ENCODE measurements around the gene E2F3. TPM values are rescaled to one million over a fixed set of nuclear protein-coding genes. Genes with fewer than 3 reads are reported as not detected.
A peak's percentile ranks its signal among the peaks of the same experiment; 100 is the strongest.

The E2F3 gene
- total RNA-seq, 1 experiment from 2014 or later: 30.2 TPM

- Mint-ChIP-seq H3K9me3 (no peaks in the 10 kb centered on the region), H3K36me3 (peaks cover 90% of the 10 kb centered on the region), H3K27me3 (ENCODE audit: low read depth) (no peaks in the 10 kb centered on the region), H3K4me3 (no peak overlapping the region), H3K27ac (no peak overlapping the region; the same call in 1 of the 2 replicates), H3K4me1 (peaks cover 12% of the 10 kb centered on the region)
- ATAC-seq (peak; percentile 69), DNase-seq (ENCODE audit: low spot score) (no peak)
- ChIA-PET POLR2A (no interaction called here), CTCF (interaction anchor here (1.3 kb wide), 1 partner anchor 79 kb away, joined by 3 read pairs; no protein-coding TSS in a partner anchor)
- TF ChIP-seq ZNF423 (CRISPR knock-in tag; IDR thresholded peaks at IDR 0.05) (no peak), ZNF317 (CRISPR knock-in tag; IDR thresholded peaks at IDR 0.05; ENCODE audit: borderline replicate concordance, low read depth) (no peak), ZNF138 (CRISPR knock-in tag; conservative IDR thresholded peaks at IDR 0.05) (no peak), PRRX2 (CRISPR knock-in tag; IDR thresholded peaks at IDR 0.05) (no peak), NR3C1 (CRISPR knock-in tag; conservative IDR thresholded peaks at IDR 0.05; ENCODE audit: low read depth) (no peak), ZNF232 (CRISPR knock-in tag; IDR thresholded peaks at IDR 0.05) (no peak), ZBTB21 (CRISPR knock-in tag; IDR thresholded peaks at IDR 0.05; ENCODE audit: borderline replicate concordance) (no peak), HMGA2 (CRISPR knock-in tag; IDR thresholded peaks at IDR 0.05) (no peak), SOX15 (CRISPR knock-in tag; IDR thresholded peaks at IDR 0.05) (no peak)
- TF ChIP-seq, protein P1, sequence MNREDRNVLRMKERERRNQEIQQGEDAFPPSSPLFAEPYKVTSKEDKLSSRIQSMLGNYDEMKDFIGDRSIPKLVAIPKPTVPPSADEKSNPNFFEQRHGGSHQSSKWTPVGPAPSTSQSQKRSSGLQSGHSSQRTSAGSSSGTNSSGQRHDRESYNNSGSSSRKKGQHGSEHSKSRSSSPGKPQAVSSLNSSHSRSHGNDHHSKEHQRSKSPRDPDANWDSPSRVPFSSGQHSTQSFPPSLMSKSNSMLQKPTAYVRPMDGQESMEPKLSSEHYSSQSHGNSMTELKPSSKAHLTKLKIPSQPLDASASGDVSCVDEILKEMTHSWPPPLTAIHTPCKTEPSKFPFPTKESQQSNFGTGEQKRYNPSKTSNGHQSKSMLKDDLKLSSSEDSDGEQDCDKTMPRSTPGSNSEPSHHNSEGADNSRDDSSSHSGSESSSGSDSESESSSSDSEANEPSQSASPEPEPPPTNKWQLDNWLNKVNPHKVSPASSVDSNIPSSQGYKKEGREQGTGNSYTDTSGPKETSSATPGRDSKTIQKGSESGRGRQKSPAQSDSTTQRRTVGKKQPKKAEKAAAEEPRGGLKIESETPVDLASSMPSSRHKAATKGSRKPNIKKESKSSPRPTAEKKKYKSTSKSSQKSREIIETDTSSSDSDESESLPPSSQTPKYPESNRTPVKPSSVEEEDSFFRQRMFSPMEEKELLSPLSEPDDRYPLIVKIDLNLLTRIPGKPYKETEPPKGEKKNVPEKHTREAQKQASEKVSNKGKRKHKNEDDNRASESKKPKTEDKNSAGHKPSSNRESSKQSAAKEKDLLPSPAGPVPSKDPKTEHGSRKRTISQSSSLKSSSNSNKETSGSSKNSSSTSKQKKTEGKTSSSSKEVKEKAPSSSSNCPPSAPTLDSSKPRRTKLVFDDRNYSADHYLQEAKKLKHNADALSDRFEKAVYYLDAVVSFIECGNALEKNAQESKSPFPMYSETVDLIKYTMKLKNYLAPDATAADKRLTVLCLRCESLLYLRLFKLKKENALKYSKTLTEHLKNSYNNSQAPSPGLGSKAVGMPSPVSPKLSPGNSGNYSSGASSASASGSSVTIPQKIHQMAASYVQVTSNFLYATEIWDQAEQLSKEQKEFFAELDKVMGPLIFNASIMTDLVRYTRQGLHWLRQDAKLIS (CRISPR knock-in tag; IDR thresholded peaks at IDR 0.05; ENCODE audit: borderline replicate concordance): no peak
Observed at GRCh38 chr6:20483887-20484497, 82.3 kb downstream of the E2F3 start.

- CTCF ChIA-PET: no interaction called here
- no peak for DNase-seq (ENCODE audit: low spot score)
- Mint-ChIP-seq H3K27ac (no peak overlapping the region), H3K4me3 (no peak overlapping the region), H3K36me3 (peaks cover 95% of the 10 kb centered on the region), H3K9me3 (no peaks in the 10 kb centered on the region), H3K27me3 (ENCODE audit: low read depth) (no peaks in the 10 kb centered on the region), H3K4me1 (peaks cover 17% of the 10 kb centered on the region)
- POLR2A ChIA-PET: no interaction called here
- no peak for ATAC-seq
- no peak for TF ChIP-seq ETV6 (CRISPR knock-in tag; IDR thresholded peaks at IDR 0.05)
- no peak for TF ChIP-seq FOXP1 (CRISPR knock-in tag; IDR thresholded peaks at IDR 0.05; ENCODE audit: borderline replicate concordance)
- TF ChIP-seq, protein P2, sequence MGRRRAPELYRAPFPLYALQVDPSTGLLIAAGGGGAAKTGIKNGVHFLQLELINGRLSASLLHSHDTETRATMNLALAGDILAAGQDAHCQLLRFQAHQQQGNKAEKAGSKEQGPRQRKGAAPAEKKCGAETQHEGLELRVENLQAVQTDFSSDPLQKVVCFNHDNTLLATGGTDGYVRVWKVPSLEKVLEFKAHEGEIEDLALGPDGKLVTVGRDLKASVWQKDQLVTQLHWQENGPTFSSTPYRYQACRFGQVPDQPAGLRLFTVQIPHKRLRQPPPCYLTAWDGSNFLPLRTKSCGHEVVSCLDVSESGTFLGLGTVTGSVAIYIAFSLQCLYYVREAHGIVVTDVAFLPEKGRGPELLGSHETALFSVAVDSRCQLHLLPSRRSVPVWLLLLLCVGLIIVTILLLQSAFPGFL (CRISPR knock-in tag; IDR thresholded peaks at IDR 0.05; ENCODE audit: borderline replicate concordance): no peak
- no peak for TF ChIP-seq IRF2 (CRISPR knock-in tag; IDR thresholded peaks at IDR 0.05; ENCODE audit: borderline replicate concordance, low read depth)
- TF ChIP-seq, protein P3, sequence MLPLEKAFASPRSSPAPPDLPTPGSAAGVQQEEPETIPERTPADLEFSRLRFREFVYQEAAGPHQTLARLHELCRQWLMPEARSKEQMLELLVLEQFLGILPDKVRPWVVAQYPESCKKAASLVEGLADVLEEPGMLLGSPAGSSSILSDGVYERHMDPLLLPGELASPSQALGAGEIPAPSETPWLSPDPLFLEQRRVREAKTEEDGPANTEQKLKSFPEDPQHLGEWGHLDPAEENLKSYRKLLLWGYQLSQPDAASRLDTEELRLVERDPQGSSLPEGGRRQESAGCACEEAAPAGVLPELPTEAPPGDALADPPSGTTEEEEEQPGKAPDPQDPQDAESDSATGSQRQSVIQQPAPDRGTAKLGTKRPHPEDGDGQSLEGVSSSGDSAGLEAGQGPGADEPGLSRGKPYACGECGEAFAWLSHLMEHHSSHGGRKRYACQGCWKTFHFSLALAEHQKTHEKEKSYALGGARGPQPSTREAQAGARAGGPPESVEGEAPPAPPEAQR (CRISPR knock-in tag; IDR thresholded peaks at IDR 0.05): no peak
- no peak for TF ChIP-seq MYBL2 (CRISPR knock-in tag; IDR thresholded peaks at IDR 0.05)
- TF ChIP-seq NFATC4 (CRISPR knock-in tag; IDR thresholded peaks at IDR 0.05): no peak
- TF ChIP-seq STAT6 (CRISPR knock-in tag; conservative IDR thresholded peaks at IDR 0.05; ENCODE audit: low read depth): no peak
- TF ChIP-seq ZNF416 (CRISPR knock-in tag; IDR thresholded peaks at IDR 0.05): no peak
- TF ChIP-seq IRF1 (CRISPR knock-in tag; IDR thresholded peaks at IDR 0.05): no peak
- no peak for TF ChIP-seq ELF4 (CRISPR knock-in tag; IDR thresholded peaks at IDR 0.05; ENCODE audit: low read depth)
- no peak for TF ChIP-seq RORB (CRISPR knock-in tag; IDR thresholded peaks at IDR 0.05)
- TF ChIP-seq CTCF (IDR thresholded peaks at IDR 0.05): no peak
- TF ChIP-seq NFE2L1 (CRISPR knock-in tag; IDR thresholded peaks at IDR 0.05): no peak
- TF ChIP-seq ZNF138 (CRISPR knock-in tag; conservative IDR thresholded peaks at IDR 0.05): no peak
- no peak for TF ChIP-seq ZNF317 (CRISPR knock-in tag; IDR thresholded peaks at IDR 0.05; ENCODE audit: borderline replicate concordance, low read depth)
- TF ChIP-seq ZNF219 (CRISPR knock-in tag; IDR thresholded peaks at IDR 0.05; ENCODE audit: borderline replicate concordance): no peak
Observed at GRCh38 chr6:20486641-20487040, 85.0 kb downstream of the E2F3 start.

Data from WTC11 (cell line).